ENCODE data around the gene LAMP1. TPM values are rescaled to one million over a fixed set of nuclear protein-coding genes. Genes with fewer than 3 reads are reported as not detected.
"Not testable (repeated sequence)": the region's sequence is repeated elsewhere in the genome, so short reads cannot be mapped to it uniquely, and the experiment has no call there.

LAMP1 gene
- total and polyA plus RNA-seq, 2 donors (not counting 1 experiment from before 2014, with no cell fraction given), result 52.1 to 96.1 TPM

DNA sequence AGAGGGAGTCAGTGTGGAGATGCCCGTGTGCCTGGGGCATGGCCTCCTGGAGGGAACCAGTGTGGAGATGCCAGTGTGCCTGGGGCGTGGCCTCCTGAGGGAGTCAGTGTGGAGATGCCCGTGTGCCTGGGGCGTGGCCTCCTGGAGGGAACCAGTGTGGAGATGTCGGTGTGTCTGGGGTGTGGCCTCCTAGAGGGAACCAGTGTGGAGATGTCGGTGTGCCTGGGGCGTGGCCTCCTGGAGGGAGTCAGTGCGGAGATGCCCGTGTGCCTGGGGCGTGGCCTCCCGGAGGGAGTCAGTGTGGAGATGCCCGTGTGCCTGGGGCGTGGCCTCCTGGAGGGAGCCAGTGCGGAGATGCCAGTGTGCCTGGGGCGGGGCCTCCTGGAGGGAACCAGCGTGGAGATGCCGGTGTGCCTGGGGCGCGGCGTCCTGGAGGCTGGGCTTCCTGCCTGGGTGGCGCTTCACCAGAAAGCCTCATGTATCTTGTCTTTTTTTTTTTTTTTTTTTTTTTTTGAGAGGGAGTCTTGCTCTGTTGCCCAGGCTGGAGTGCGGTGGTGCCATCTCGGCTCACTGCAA, 17.9 kb downstream of the LAMP1 start:
- H3K4me1 Mint-ChIP-seq; POLR2A ChIA-PET; H3K27me3 Mint-ChIP-seq; H3K27ac ChIP-seq (ENCODE audit: low read length in 2 of 2); DNase-seq; H2AFZ ChIP-seq (ENCODE audit: insufficient read depth, low read depth, low read length, poor library complexity, severe bottlenecking); ATAC-seq (ENCODE audit: low read depth); CTCF ChIA-PET; H3K27me3 ChIP-seq (replicated peaks in 1 of 4; ENCODE audit: control extremely low read depth in 1 of 4, control insufficient read depth in 3 of 4, insufficient read depth in 4 of 4, low read length in 3 of 4); H3K4me1 ChIP-seq (ENCODE audit: control insufficient read depth in 2 of 2, insufficient read depth in 2 of 2, low read length in 2 of 2); intact Hi-C loops (cut with micrococcal nuclease); H3K9ac ChIP-seq (ENCODE audit: low read length); H3K9me3 ChIP-seq (ENCODE audit: control extremely low read depth in 1 of 3, control insufficient read depth in 2 of 3, insufficient read depth in 1 of 3, low read length in 2 of 3); H3K27ac Mint-ChIP-seq; H3K4me2 ChIP-seq (replicated peaks; ENCODE audit: low read depth, low read length, poor library complexity, severe bottlenecking); H3K9me3 Mint-ChIP-seq (ENCODE audit: insufficient read depth); H3K4me3 Mint-ChIP-seq; H3K4me3 ChIP-seq (ENCODE audit: control extremely low read depth in 1 of 5, extremely low read depth in 1 of 5, insufficient read depth in 1 of 5, low read depth in 2 of 5, low read length in 4 of 5): not testable (repeated sequence)
- Histone ChIP-seq H4K20me1 (ENCODE audit: control insufficient read depth, insufficient read depth, low read length, poor library complexity, severe bottlenecking) (peaks cover 65% of the 10 kb centered on the region), H3K36me3 (replicated peaks in 1 of 2; ENCODE audit: control extremely low read depth in 1 of 2, control insufficient read depth in 1 of 2, extremely low read depth in 1 of 2, insufficient read depth in 2 of 2, low read length in 1 of 2) (peaks cover 10 to 50% of the 10 kb centered on the region in 2 experiments), H3K79me2 (ENCODE audit: control insufficient read depth, insufficient read depth, low read length) (peaks cover 40% of the 10 kb centered on the region)
- WGBS (ENCODE audit: insufficient coverage), result 98% methylated on average over 19 of the region's 23 CpGs

- CTCF ChIA-PET, result no interaction called here
- no peaks in the 10 kb centered on the region for H3K27me3 Mint-ChIP-seq
- H3K36me3 ChIP-seq (replicated peaks in 1 of 2; ENCODE audit: control extremely low read depth in 1 of 2, control insufficient read depth in 1 of 2, extremely low read depth in 1 of 2, insufficient read depth in 2 of 2, low read length in 1 of 2), result peaks cover 8 to 53% of the 10 kb centered on the region in 2 experiments
Measured at GRCh38 chr13:113315992-113316391, 19.0 kb downstream of the LAMP1 start.

More at GRCh38 chr13:113315992-113316391, 19.0 kb downstream of the LAMP1 start:
- Mint-ChIP-seq H3K27ac (no peak overlapping the region), H3K4me1 (no peaks in the 10 kb centered on the region), H3K9me3 (ENCODE audit: insufficient read depth) (no peaks in the 10 kb centered on the region), H3K4me3 (no peak overlapping the region)
- 92% methylated on average over 2 of the region's 5 CpGs for WGBS (ENCODE audit: insufficient coverage)
- Histone ChIP-seq H3K4me3 (ENCODE audit: control extremely low read depth in 1 of 5, extremely low read depth in 1 of 5, insufficient read depth in 1 of 5, low read depth in 2 of 5, low read length in 4 of 5) (no peak overlapping the region), H3K9ac (ENCODE audit: low read length) (no peak overlapping the region), H3K79me2 (ENCODE audit: control insufficient read depth, insufficient read depth, low read length) (peaks cover 35% of the 10 kb centered on the region), H3K4me1 (ENCODE audit: control insufficient read depth in 2 of 2, insufficient read depth in 2 of 2, low read length in 2 of 2) (no peaks in the 10 kb centered on the region), H4K20me1 (ENCODE audit: control insufficient read depth, insufficient read depth, low read length, poor library complexity, severe bottlenecking) (peaks cover 60% of the 10 kb centered on the region), H3K4me2 (replicated peaks; ENCODE audit: low read depth, low read length, poor library complexity, severe bottlenecking) (no peak overlapping the region), H3K27me3 (replicated peaks in 1 of 4; ENCODE audit: control extremely low read depth in 1 of 4, control insufficient read depth in 3 of 4, insufficient read depth in 4 of 4, low read length in 3 of 4) (no peaks in the 10 kb centered on the region), H2AFZ (ENCODE audit: insufficient read depth, low read depth, low read length, poor library complexity, severe bottlenecking) (no peak overlapping the region), H3K9me3 (ENCODE audit: control extremely low read depth in 1 of 3, control insufficient read depth in 2 of 3, insufficient read depth in 1 of 3, low read length in 2 of 3) (no peaks in the 10 kb centered on the region), H3K27ac (ENCODE audit: low read length in 2 of 2) (no peak overlapping the region)
- TF ChIP-seq EZH2 (IDR thresholded peaks at IDR 0.05; ENCODE audit: borderline replicate concordance, insufficient read depth, low read depth, low read length, poor library complexity, severe bottlenecking), result no peak
- no peak for TF ChIP-seq CTCF (IDR thresholded peaks at IDR 0.05)
- POLR2A ChIA-PET, result no interaction called here
- no peak for DNase-seq
- ATAC-seq (ENCODE audit: low read depth), result no peak
- intact Hi-C loops (cut with micrococcal nuclease), result no loop called here
